Activated naive CD4-positive, alpha-beta T cell treated with anti-CD3 and anti-CD28 coated beads, Interleukin-2, amount 50 U/mL, for 24 hours (primary cell): Measurements from ENCODE around the gene ATG5.

ENCODE experiments used
- H3K27ac Mint-ChIP-seq: one replicate; pipeline ENCODE4 v1.8.0; 2021; ENCODE audit warnings: mild to moderate bottlenecking, mixed read lengths
- H3K27me3 Mint-ChIP-seq: one replicate; pipeline ENCODE4 v1.8.0; 2021; ENCODE audit warnings: mixed read lengths
- H3K36me3 Mint-ChIP-seq: one replicate; pipeline ENCODE4 v1.8.0; 2021; ENCODE audit warnings: mixed read lengths
- H3K4me1 Mint-ChIP-seq: one replicate; pipeline ENCODE4 v1.8.0; 2021; ENCODE audit warnings: mixed read lengths
- H3K4me3 Mint-ChIP-seq: one replicate; pipeline ENCODE4 v1.8.0; 2021; ENCODE audit warnings: mild to moderate bottlenecking, mixed read lengths
- H3K9me3 Mint-ChIP-seq: one replicate; pipeline ENCODE4 v1.8.0; 2021; ENCODE audit warnings: mixed read lengths

ATG5 gene

DNA sequence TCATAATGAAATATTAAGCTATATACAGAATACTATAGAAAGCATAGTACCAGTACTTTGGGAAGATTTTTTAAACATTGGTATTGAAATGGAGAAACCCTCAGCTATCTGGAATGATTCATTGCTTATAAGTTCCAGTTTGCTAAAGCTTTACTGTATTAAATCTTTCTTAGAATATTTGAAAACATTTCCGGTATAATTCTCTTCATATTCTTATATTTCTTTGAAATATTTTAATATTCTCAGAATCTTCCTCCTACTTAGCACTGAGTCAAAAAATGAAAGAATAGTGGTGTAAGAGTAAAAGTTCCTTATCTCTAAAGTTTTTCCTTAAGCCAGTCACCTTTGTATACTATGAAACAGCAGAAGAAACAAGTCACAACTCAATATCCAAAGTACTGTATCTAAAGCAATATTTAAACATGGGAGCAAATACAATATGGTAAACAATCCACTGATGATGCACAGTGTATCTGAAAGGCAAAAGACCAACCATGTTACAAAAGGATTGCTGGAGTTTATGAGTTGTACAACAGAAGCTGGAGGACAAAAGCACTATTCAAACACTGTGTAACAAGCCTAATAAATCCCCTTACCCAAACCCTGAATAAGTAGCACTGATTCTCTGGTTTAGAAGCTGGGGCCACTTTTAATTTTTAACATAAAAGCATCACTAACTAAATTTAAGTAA lies 137.3 kb downstream of the ATG5 start:
- H3K4me3 Mint-ChIP-seq: peak overlapping the region; percentile 23
- H3K36me3 Mint-ChIP-seq: peaks cover 14% of the 10 kb centered on the region
- peaks cover 38% of the 10 kb centered on the region for H3K4me1 Mint-ChIP-seq

GRCh38 chr6:106187424-106187982 lies 138.1 kb downstream of the ATG5 start:
- Mint-ChIP-seq H3K36me3 (peaks cover 14% of the 10 kb centered on the region), H3K9me3 (no peaks in the 10 kb centered on the region)

More for the DNA sequence above, 137.3 kb downstream of the ATG5 start:
- H3K27me3 Mint-ChIP-seq: no peaks in the 10 kb centered on the region
- no peaks in the 10 kb centered on the region for H3K9me3 Mint-ChIP-seq
- H3K27ac Mint-ChIP-seq: no peak overlapping the region

GRCh38 chr6:106186714-106187113 lies 138.8 kb downstream of the ATG5 start:
- peaks cover 42% of the 10 kb centered on the region for H3K4me1 Mint-ChIP-seq
- H3K9me3 Mint-ChIP-seq: no peaks in the 10 kb centered on the region
- H3K27ac Mint-ChIP-seq: no peak overlapping the region
- H3K36me3 Mint-ChIP-seq: peaks cover 16% of the 10 kb centered on the region
- no peaks in the 10 kb centered on the region for H3K27me3 Mint-ChIP-seq
- H3K4me3 Mint-ChIP-seq: no peak overlapping the region

More at GRCh38 chr6:106187424-106187982, 138.1 kb downstream of the ATG5 start:
- Mint-ChIP-seq H3K27ac (peak overlapping the region; percentile 83), H3K4me3 (no peak overlapping the region), H3K4me1 (peaks cover 38% of the 10 kb centered on the region), H3K27me3 (no peaks in the 10 kb centered on the region)

DNA sequence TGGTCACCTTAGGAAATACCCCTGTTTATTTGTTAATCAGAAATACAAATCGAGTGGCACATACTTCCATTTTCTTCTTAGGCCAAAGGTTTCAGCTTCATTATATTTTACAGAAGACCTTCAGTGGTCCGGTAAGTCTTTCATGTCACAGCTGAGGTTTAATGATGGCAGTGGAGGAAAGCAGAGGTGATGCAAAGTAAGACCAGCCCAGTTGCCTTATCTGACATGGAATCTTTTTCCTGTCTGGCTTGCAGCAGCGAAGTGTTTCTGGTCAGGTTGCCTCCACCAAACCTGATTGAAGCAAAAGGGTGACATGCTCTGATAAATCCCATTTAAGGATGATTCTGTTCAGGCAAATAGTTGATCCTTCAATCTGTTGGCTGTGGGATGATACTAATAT lies 139.4 kb downstream of the ATG5 start:
- Mint-ChIP-seq H3K27ac (peak overlapping the region; percentile 17), H3K9me3 (no peaks in the 10 kb centered on the region), H3K4me3 (no peak overlapping the region), H3K27me3 (no peaks in the 10 kb centered on the region), H3K4me1 (peaks cover 43% of the 10 kb centered on the region), H3K36me3 (peaks cover 15% of the 10 kb centered on the region)

GRCh38 chr6:106185615-106186014 lies 139.9 kb downstream of the ATG5 start:
- H3K4me1 Mint-ChIP-seq: peaks cover 44% of the 10 kb centered on the region
- no peak overlapping the region for H3K4me3 Mint-ChIP-seq
- no peaks in the 10 kb centered on the region for H3K9me3 Mint-ChIP-seq
- H3K27me3 Mint-ChIP-seq: no peaks in the 10 kb centered on the region
- H3K27ac Mint-ChIP-seq: peak overlapping the region; percentile 17
- H3K36me3 Mint-ChIP-seq: peaks cover 15% of the 10 kb centered on the region

DNA sequence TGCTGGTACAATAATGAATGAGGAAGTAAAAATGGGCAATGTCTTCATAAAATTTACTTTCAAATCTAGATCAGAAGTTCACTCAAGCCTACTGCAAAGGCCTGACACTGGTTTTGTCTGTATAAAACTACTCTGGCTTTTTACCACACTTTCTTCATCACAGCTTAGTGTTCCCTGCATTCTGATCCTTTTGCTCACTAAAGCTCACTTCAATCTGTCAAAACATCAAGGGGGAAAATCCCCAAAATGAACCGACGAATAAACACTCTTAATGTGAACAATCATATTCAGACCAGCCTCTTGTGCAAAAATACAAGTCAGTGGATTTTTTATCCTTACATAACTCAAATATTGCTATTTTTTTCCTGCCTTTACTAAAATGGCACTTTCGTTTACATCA lies 140.9 kb downstream of the ATG5 start:
- peaks cover 15% of the 10 kb centered on the region for H3K36me3 Mint-ChIP-seq
- peaks cover 44% of the 10 kb centered on the region for H3K4me1 Mint-ChIP-seq
- H3K27me3 Mint-ChIP-seq: no peaks in the 10 kb centered on the region
- no peak overlapping the region for H3K27ac Mint-ChIP-seq
- H3K4me3 Mint-ChIP-seq: no peak overlapping the region
- H3K9me3 Mint-ChIP-seq: no peaks in the 10 kb centered on the region

GRCh38 chr6:106183430-106183829 lies 142.1 kb downstream of the ATG5 start:
- Mint-ChIP-seq H3K4me3 (no peak overlapping the region), H3K36me3 (peaks cover 14% of the 10 kb centered on the region), H3K9me3 (no peaks in the 10 kb centered on the region), H3K4me1 (peaks cover 36% of the 10 kb centered on the region), H3K27ac (no peak overlapping the region), H3K27me3 (no peaks in the 10 kb centered on the region)

GRCh38 chr6:106182455-106182854 lies 143.1 kb downstream of the ATG5 start:
- peaks cover 29% of the 10 kb centered on the region for H3K4me1 Mint-ChIP-seq
- peaks cover 11% of the 10 kb centered on the region for H3K36me3 Mint-ChIP-seq
- H3K27me3 Mint-ChIP-seq: no peaks in the 10 kb centered on the region
- no peak overlapping the region for H3K27ac Mint-ChIP-seq
- no peaks in the 10 kb centered on the region for H3K9me3 Mint-ChIP-seq
- H3K4me3 Mint-ChIP-seq: no peak overlapping the region

DNA sequence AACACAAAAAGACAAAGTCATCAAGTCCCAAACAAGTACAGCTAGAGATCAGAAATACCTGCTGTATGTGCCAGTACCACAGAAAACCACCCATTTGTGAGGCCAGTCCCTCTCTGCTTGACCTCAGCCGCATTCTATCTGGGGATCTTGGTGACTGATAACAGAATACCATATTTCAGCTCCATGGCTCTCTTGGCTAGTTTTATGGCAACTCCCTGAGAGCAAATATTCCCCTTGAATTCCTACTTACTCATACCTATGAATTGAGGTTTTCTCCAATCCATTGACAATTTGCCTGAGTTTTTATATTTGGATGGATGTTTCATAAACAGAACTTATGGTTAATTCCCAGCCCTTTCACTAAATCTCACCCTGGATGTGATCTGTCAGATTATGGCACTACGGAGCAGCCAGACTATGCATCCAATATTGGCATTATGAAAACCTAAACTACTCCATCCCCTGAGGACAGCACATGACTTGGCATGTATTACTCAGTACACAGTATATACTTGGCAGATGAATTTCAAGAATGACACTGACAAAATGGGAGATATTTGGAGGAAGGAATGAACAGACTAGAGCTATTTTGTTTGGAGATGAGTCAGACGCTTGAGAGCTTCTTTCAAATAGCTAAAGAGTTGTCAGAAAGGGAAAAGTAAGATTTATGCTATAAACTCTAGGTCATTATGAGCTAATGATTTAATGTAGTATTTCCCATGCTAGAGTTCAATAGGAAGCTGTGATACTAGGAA lies 143.7 kb downstream of the ATG5 start:
- H3K36me3 Mint-ChIP-seq: peaks cover 11% of the 10 kb centered on the region
- H3K27ac Mint-ChIP-seq: no peak overlapping the region
- H3K4me1 Mint-ChIP-seq: peaks cover 23% of the 10 kb centered on the region
- H3K4me3 Mint-ChIP-seq: no peak overlapping the region
- H3K9me3 Mint-ChIP-seq: no peaks in the 10 kb centered on the region
- no peaks in the 10 kb centered on the region for H3K27me3 Mint-ChIP-seq

- Mint-ChIP-seq H3K9me3 (no peaks in the 10 kb centered on the region), H3K4me3 (no peak overlapping the region), H3K27me3 (no peaks in the 10 kb centered on the region), H3K36me3 (peaks cover 2% of the 10 kb centered on the region), H3K27ac (no peak overlapping the region), H3K4me1 (peaks cover 10% of the 10 kb centered on the region)
Observed at GRCh38 chr6:106180208-106180607, 145.4 kb downstream of the ATG5 start.

- peaks cover 2% of the 10 kb centered on the region for H3K36me3 Mint-ChIP-seq
- no peak overlapping the region for H3K27ac Mint-ChIP-seq
- no peaks in the 10 kb centered on the region for H3K27me3 Mint-ChIP-seq
- H3K4me1 Mint-ChIP-seq: peaks cover 8% of the 10 kb centered on the region
- H3K4me3 Mint-ChIP-seq: no peak overlapping the region
- no peaks in the 10 kb centered on the region for H3K9me3 Mint-ChIP-seq
Observed at GRCh38 chr6:106178900-106179299, 146.7 kb downstream of the ATG5 start.

DNA sequence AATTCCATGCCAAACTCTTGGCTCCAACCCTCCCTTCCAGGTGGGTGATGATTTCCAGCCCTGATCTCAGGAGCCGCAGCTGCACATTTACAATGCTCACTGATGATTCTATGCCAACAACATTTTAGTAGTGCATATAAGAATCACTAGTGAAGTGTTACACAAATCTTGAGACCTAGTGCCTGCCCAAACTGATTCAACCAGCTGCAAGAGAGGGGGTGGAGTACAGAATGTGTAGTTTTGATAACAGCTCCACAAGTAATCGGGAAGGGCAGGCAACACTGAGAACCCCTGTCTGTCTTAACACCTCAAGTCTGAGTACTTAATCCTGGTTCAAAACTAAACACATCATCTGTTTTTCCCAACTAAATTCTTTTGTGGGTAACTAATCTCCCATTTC lies 147.8 kb downstream of the ATG5 start:
- Mint-ChIP-seq H3K4me1 (peaks cover 15% of the 10 kb centered on the region), H3K36me3 (peaks cover 2% of the 10 kb centered on the region), H3K27me3 (no peaks in the 10 kb centered on the region), H3K27ac (no peak overlapping the region), H3K4me3 (no peak overlapping the region), H3K9me3 (no peaks in the 10 kb centered on the region)

DNA sequence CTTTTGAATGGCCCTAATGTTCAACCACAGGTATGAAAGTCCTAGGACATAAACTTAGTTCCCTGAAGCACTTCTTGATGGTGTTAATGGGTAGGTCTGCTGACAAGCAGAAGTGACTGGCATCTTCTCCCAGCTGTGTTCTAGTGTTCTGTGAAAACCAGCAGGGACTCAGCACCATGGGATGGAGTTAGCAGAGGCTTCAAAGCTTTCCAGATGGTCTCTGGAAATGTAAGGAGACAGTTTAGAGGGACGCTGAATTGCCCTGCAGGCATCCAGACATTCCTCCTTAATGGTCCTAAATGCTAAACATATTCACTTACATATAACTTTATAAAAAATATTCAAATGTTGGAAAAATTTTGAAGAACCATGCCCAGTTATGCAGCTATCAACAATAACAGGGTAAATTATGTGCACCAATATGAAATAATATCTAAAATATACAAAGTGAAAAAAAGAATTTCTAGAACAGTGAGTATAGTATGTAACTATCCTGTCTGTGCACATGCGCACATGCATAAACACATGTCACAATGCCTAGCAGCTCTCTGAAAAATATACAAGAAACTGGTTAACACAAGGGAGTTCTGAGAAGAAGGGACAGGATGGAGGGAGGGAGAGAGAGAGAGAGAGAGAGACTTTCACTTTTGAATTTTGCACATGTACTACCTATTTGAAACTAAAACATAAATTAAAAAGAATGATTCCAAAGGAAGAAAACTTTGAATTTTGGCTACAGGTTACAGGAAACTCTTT lies 152.3 kb downstream of the ATG5 start:
- Mint-ChIP-seq H3K4me3 (no peak overlapping the region), H3K36me3 (no peaks in the 10 kb centered on the region), H3K27ac (no peak overlapping the region)

GRCh38 chr6:106170030-106170791 lies 155.3 kb downstream of the ATG5 start:
- Mint-ChIP-seq H3K27ac (no peak overlapping the region), H3K4me3 (no peak overlapping the region), H3K4me1 (peaks cover 31% of the 10 kb centered on the region), H3K36me3 (no peaks in the 10 kb centered on the region), H3K27me3 (no peaks in the 10 kb centered on the region), H3K9me3 (no peaks in the 10 kb centered on the region)

More for the DNA sequence above, 152.3 kb downstream of the ATG5 start:
- H3K27me3 Mint-ChIP-seq: no peaks in the 10 kb centered on the region
- no peaks in the 10 kb centered on the region for H3K9me3 Mint-ChIP-seq
- peaks cover 21% of the 10 kb centered on the region for H3K4me1 Mint-ChIP-seq

GRCh38 chr6:106169517-106169916 lies 156.0 kb downstream of the ATG5 start:
- Mint-ChIP-seq H3K27me3 (no peaks in the 10 kb centered on the region), H3K9me3 (peaks cover 3% of the 10 kb centered on the region), H3K36me3 (peaks cover 2% of the 10 kb centered on the region), H3K27ac (no peak overlapping the region), H3K4me3 (no peak overlapping the region), H3K4me1 (peaks cover 38% of the 10 kb centered on the region)
